Measurements from ENCODE around the gene ASPA.

The ASPA gene

DNA sequence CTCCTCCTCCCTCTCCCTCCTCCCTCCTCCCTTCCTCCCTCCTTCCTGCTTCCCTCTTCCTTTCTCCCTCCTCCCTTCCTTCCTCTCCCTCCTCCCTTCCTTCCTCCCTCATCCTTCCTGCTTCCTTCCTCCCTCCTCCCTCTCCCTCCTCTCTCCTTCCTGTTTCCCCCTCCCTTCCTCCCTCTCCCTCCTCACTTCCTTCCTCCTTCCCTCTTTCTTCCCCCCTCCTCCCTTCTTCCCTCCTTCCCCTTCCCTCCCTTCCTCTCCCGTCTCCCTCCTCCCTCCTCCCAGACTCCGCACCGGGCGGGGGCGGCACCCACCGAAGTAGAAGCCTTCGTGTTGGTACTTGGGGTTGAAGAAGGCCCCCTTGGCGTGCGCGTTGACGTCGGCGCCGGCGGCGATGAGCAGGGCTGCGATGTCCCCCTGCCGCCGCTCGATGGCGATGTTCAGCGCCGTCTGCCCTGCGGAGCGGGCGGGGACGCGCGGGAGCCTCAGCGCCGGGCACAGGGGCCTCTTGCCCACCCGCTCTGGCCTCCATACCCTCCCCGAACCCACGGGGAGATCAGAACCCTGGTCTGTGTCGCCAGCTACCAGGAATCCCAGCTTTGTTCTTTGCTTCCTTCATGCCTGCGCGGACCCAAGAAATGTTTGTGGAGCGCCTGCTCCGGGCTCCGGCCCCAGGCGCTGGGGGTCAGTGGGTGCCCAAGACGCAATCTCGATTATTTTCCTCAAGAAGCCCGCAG, 59.6 kb downstream of the ASPA start:
- no peak for DNase-seq

DNA sequence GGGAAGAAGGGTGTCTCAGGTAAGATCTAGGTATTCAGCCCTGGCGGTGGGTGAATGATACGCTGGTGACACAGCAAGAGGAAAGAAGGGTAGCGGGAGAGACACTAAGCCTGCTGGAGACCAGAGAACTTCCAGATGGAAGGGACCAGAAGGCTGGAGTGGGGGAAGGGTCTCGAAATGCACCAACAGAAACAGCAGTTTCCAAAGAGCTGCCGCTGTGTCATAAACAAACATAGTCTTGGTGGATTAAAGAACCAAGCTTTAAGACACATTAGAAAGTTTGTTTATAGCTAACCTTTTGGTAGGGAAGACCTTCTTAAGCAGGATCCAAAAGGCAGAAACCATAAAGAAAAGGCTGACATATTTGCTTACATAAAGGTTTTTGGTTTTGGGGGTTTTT, 60.9 kb downstream of the ASPA start:
- no peak for DNase-seq

DNA sequence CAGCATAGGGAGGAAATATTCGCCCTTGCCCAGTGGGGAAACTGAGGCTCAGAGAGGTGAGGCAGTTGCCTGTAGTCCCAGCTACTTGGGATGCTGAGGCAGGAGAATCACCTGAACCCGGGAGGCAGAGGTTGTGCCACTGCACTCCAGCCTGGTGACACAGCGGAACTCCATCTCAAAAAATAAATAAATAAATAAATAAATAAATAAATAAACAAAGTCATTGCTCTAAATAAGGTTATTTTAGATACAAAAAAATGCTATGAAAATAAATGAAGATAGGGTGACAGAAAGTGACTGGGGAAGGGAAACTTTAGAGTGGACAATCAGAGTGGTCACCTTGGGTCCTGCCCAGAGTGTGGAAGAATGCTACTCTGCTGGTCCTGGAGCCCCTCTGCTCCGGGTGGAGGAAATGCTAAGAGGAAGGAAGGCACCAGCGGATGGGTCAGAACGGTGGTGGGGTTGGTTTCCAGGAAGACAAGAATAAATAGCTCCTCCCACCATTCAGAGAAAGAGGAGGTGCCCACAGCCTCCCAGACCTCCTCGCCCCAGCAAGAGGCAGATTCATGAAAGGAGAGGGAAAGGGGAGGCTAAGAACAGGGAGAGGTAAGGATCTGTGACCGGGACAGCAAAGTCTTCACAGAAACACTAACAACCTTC, 64.2 kb downstream of the ASPA start:
- DNase-seq = no peak

DNA sequence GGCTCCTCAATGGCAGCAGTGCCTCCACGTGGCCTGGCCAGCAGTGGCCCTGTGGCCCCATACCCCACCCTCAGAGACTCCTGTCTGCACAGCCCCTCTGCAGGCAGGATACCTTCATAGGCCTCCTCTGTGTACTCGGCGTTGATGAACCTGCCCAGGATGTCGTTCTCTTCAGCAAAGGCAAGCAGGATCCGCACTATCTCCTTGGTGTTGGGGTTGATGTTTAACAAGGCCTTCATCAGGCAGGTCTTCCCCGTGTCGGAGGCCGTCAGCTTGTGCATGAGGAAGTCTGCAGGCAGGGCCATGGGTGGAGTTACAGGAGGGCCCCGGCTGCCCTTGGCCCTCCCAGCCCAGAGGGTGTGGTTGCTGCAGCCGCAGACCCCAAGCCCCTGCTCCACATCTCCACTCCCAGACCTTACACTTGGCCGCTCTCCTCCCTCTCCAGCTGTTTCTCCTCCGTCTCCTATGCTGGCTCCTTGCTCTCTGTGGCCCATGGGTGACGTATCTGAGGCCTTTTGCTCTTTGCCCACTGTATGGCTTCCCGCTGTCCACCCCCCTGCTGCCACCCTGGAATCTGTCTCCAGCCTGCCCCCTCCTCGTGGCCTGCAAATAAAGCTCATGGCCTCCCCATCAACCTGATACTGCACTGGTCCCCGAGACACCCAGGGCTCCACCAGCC, 66.8 kb downstream of the ASPA start:
- DNase-seq = no peak

DNA sequence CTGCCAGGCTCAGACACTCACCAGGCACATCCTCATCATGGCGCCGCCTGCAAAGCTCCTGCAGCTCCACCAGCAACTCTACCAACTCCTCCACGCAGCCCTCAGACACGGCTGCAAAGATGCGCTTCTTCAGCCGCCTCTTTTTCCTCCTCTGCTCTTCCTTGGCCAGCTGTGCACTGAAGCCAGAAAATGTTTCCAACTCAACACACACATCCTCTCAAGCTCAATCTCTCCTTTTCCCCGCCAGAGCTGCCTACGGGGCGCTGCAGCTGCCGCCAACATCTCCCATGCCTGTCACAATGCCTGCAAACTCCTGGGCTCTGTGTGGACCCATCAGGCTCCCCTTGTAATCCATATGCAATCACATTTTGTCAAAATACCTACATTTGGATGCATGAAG, 67.7 kb downstream of the ASPA start:
- no peak for DNase-seq

DNA sequence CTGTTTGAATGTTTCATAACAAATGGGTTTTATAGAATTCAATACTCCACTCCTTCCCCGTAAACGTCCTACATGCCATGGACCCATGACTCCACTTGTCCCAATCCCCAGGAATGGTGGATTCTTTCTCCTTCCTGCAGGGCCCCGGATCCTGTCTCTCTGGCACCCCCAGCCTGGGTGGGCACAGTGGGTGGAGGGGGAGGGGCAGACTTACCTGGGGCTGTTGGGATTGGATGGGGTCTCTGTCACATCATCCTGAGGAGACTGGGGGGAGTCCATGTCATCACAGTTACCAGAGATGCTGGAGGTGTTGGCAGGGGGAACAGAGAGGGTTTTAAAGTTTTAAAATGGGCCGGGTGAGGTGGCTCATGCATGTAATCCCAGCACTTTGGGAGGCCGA, 68.6 kb downstream of the ASPA start:
- DNase-seq = no peak

GRCh38 chr17:3545151-3545550, 69.4 kb downstream of the ASPA start:
- DNase-seq = no peak

GRCh38 chr17:3546521-3546920, 70.7 kb downstream of the ASPA start:
- no peak for DNase-seq

DNA sequence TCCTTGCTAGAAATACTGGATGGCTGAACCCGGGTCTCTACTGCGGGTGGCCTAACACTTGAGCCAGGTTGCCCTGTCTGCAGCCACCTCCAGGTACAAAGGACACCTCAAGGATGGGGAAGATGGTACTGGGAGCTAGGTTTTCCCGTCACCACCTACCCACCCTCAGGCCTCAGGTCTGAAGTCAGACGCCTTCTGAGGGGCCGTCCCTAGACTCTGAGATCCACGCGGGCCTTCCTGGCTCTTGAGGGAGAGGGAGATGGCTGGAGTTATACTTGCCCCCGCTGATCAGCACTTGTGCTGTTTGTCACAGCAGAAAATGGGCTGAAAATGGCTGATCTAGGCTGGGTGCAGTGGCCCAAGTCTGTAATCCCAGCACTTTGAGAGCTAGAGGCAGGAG, 71.2 kb downstream of the ASPA start:
- DNase-seq = no peak

- no peak for DNase-seq
Measured at GRCh38 chr17:3547628-3548027, 71.8 kb downstream of the ASPA start.

GRCh38 chr17:3549610-3550162, 73.9 kb downstream of the ASPA start:
- DNase-seq = no peak

- no peak for DNase-seq
Measured at GRCh38 chr17:3551189-3551588, 75.4 kb downstream of the ASPA start.

- no peak for DNase-seq
Measured at GRCh38 chr17:3552916-3553315, 77.1 kb downstream of the ASPA start.

Measured in GOT3 (cell line).